ENCODE measurements around the gene SRSF8.

The SRSF8 gene

DNA sequence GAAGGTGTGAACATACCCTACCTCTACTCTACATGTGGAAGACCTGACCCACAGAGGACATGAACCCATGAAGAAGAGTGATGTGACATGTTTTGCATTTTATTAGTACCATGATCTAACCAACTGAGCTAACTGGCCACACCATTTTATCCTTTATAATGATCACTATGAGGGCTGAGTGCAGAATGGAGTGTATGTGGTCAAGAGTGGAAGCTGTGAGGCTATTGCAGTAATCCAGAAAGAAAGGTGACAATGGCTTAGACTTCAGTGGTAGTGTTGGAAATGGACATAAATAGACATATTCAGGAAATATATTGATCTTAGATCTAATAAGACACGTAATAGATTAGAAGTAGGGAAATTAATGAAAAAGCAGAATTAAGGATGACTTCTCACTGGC lies 3.8 kb downstream of the SRSF8 start:
- DNase-seq: no peak

GRCh38 chr11:95072948-95073347 lies 6.2 kb downstream of the SRSF8 start:
- DNase-seq: peak; percentile 35

- DNase-seq: peak; percentile 29
These were observed 8.3 kb downstream of the SRSF8 start for GRCh38 chr11:95074792-95075563.

DNA sequence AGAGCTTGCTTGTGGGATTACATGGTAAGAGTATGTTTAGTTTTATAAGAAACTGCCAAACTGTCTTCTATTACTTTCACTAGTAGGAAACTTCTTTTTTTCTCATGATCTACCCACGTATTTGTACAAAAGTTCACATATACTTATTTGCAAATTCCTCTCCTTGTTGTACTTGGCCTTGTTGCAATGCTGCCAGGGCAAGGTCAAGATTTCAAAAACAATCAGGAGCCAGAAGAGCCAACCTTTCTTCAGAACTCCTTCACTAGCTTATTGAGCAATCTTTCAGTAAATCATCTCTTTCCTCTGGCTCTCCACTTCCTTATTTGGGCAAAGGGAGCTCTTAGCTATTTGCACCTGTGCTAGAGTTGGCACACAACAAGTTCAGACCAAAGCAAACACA lies 9.7 kb downstream of the SRSF8 start:
- DNase-seq: peak; percentile 70

- DNase-seq: no peak
These were observed 10.3 kb downstream of the SRSF8 start for GRCh38 chr11:95076981-95077380.

- no peak for DNase-seq
These were observed 11.8 kb downstream of the SRSF8 start for GRCh38 chr11:95078526-95078925.

DNA sequence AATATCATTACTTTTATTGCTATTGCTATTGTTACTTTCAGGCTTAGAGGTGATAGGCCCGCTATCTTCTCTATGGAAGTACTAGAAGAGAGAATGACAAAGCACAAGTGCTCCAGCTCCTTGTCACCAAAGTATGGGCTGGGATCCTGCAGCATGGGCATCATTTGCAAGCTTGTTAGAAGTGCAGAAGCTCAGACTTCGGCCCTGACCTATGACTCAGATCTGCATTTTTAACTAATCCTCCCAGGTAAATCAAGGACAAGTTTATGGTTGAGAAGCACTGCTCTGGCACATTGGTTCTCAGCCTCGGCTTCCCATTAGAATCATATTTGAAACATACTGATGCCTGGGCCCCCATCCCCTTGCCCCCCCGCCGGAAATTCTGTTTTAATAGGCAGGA lies 14.3 kb downstream of the SRSF8 start:
- DNase-seq: no peak

- no peak for DNase-seq
These were observed 14.7 kb downstream of the SRSF8 start for GRCh38 chr11:95081412-95081811.

DNA sequence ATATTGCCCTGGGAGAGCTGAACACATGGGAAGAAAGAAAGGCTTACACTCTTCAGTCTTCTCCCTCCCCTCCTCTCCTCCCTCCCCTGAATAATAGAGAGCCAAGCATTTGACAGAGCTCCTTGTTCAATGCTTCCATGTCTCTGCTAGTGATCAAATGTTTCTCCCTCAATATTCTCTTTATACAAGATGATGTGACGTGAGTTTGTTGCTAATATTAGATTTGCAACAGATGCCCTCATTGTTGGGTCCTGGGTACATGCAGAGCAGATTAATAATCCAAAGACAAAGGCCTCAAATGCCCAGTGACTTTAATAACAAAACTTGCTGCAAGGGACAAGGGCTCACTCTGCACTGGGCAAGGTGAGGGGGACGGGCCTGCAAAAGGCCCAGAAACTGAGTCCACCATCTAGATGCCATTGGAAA lies 15.9 kb downstream of the SRSF8 start:
- DNase-seq: no peak

GRCh38 chr11:95084509-95084908 lies 17.8 kb downstream of the SRSF8 start:
- DNase-seq: peak; percentile 49

- DNase-seq: no peak
These were observed 18.5 kb downstream of the SRSF8 start for GRCh38 chr11:95085117-95085816.

DNA sequence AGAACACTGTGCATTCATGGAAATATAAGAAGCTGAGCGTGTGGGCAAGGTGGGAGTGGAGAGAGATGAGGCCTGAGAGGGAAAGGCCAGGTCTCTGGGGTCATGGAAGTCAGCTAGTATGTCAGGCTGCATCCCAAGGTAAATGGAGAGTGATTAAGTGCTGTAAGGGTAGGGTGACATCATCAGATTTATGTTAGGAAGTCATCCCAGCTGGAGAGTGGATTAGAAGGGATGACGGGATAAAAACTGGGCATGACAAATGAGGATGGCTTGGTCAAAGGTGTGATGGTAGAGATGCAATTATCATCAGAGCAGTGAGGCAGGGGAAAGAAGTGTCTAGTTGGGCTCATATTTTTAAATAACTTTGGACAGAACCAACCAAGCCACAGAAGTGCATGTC lies 19.4 kb downstream of the SRSF8 start:
- DNase-seq: no peak

DNA sequence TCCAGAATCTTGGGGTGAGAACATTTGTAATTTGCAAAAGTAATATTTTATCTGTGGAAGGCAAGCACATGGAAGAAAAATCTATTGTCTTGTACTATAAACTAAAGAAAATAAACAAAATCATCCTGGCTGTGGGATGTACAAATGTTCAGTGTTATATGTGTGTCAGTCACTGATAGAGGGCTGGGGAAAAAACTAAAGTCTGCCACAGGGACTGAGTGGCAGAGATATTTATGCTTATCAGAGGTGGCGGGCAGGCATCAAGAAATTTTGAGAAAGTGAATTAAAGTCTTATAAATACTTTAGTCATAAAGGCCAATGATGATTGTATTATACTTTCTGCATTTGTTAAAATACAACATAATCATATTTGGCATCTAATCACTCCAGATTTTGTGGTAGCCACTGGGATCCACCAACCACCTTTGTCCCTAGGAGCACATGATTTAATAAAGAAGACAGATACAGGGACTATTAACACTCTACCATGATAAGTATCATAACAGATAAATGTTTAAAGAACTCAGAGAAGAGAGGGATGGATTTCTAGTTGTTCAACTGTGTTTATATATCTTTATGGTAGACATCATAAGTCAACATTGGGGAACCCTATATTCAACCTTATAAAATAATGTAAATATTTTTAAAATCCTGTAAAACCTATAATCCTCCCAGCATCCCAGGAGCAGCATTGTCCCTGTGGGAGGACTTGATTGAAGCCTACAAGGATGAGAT lies 20.3 kb downstream of the SRSF8 start:
- DNase-seq: no peak

GRCh38 chr11:95088946-95089619 lies 22.4 kb downstream of the SRSF8 start:
- peak; percentile 37 for DNase-seq

DNA sequence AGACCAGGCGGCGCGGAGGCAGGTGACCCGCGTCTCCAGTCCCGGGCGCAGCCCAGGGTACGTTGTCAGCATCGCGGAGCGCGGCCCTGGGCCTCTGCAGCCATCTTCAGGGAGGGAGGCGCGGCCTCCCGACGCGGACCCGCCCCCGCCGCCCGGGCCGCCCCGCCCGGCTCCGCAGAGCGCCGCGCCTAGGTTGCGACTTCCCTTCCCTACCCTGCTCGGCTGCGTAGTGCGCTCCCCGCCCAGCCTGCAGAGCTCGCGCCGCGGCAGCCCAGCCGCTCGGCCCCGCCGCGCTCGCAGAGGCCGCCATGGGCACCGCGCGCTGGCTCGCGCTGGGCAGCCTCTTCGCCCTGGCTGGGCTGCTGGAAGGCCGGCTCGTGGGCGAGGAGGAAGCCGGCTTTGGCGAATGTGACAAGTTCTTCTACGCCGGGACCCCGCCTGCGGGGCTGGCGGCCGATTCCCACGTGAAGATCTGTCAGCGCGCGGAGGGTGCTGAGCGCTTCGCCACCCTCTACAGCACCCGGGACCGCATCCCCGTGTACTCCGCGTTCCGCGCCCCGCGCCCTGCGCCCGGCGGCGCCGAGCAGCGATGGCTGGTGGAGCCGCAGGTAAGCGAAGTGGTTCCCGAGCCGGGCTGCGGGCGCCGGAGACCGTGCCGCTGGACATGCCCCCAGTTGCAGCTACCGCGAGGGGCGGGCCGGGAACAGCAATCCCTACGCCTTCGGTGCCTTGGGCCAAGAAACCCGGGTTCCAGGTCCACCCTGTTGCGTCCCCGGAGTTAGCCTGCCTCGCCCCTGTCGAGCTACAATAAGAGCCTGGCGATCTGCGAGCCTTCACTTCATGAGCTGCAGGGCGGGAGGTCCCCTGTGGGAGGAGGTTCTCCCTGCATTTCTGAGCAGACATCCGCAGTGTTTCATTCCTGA lies 23.2 kb downstream of the SRSF8 start, which contains the start of gene ENDOD1:
Gene ENDOD1, plus strand, starts transcription at position 227 of the 923 bp plus-strand sequence. Its CDS starts 82 bp downstream, at position 309.
- DNase-seq: peak; percentile 95

DNA sequence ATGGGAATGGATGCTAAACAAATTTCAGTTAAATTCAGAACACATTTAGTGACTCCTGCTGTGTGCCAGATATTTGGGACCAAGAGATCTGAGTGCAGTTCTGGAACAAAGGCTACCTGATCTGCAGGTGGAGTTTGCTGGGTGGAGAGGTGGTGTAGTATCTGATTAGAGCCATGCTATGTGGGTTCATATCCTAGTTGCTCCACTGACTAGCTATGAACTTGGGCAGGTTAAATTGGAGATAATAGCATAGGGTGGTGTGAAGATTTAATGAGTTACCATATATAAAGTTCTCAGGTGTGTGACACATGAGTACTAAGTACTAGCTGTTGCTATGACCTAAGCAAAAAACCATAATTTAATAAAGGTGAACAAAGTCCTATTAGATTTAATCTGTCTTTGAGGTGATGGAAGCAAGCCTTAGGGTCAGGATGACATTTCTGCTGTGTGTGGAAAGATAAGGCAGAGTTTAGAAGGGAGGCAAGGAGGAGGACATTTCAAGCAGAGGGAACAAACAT lies 25.0 kb downstream of the SRSF8 start:
- no peak for DNase-seq

GRCh38 chr11:95092549-95093324 lies 26.0 kb downstream of the SRSF8 start:
- DNase-seq: peak; percentile 48

DNA sequence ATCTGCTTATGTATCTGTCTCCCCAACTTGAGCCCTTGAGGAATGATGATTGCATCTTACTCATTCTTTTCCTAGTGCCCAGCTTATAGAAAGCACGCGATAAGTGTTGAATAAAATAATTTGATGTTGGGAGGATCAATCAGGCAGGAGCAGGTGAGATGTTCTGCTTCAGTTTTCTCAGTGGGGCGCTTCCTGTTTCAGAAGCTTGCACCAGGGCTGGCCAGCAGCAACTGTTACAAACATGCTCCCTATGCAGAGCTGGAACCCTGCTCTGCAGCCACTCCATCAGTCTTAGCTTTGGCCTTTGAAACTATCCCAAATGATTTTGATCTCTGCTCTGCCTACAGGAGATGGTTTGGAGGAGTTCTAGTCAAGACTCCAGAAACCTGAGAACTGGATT lies 26.8 kb downstream of the SRSF8 start:
- no peak for DNase-seq

- DNase-seq: peak; percentile 25
These were observed 29.3 kb downstream of the SRSF8 start for GRCh38 chr11:95095858-95096587.

DNA sequence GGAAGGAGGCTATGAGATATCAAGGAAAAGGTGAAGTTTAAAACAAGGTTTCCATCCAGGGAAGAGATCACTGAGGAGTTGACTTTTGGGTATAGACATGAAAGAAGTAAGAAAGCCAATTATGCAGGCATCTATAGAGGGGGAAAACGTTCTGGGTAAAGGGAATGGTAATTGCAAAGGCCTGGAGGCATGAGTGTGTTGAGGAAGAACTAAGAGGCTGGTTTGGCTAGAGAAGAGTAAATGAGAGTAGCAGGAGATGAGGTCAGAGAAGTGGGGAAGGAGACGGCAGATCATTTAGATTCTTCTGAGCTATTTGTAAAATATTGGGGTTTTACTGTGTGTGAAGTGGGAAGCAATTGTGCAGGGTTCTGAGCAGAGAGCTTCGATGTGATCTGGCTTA lies 30.5 kb downstream of the SRSF8 start:
- DNase-seq: no peak
